ENCODE data around the gene SDK2. TPM values are rescaled to one million over a fixed set of nuclear protein-coding genes. Genes with fewer than 3 reads are reported as not detected.

The SDK2 gene
- total and polyA plus RNA-seq, 2 of the 8 experiments (the other 6 are each of a cell fraction or from before 2014, with no cell fraction given), result 3.9 to 4.1 TPM

DNA sequence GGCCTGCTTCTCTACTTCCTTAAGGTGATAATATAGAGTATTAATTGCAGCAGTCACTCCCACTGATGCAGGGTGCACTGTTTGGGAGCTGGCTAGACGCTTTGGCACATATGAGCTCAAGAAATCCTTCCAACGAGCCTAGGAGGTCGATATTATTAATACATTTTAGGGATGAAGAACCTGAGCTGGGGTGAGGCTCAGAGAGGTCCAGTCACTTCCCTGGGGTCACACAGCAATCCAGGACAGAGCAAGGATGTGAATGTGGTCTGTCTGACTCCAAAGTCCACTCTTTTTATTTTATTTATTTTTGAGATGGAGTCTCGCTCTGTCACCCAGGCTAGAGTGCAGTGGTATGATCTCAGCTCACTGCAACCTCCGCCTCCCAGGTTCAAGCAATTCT, 176.0 kb downstream of the SDK2 start:
- no peaks in the 10 kb centered on the region for H3K79me1 ChIP-seq (ENCODE audit: low read depth, low read length)
- no peak overlapping the region for H3K23ac ChIP-seq (ENCODE audit: insufficient read length)
- H3K9me3 ChIP-seq (ENCODE audit: insufficient read depth in 2 of 2, low read depth in 1 of 2, low read length in 1 of 2), result peaks cover 8 to 9% of the 10 kb centered on the region in 2 experiments; a peak in 3 of 4 replicates
- H3K36me3 ChIP-seq (ENCODE audit: control insufficient read depth in 2 of 4, insufficient read depth in 4 of 4, low read length in 3 of 4), result no peaks in the 10 kb centered on the region
- no peak overlapping the region for H3K4me3 ChIP-seq (ENCODE audit: extremely low read depth in 1 of 4, insufficient read depth in 2 of 4, low read depth in 3 of 4, low read length in 4 of 4)
- no peak overlapping the region for H2BK5ac ChIP-seq (ENCODE audit: low read depth, low read length)
- no peak overlapping the region for H2AK5ac ChIP-seq (ENCODE audit: low read depth, low read length)
- CTCF ChIA-PET (ENCODE audit: partially characterized antibody), result interaction anchor here (0.7 to 3.5 kb wide), 4 partner anchors 10 to 150 kb away, joined by 3 to 26 read pairs (median 4); no protein-coding TSS in a partner anchor
- no peak overlapping the region for H4K5ac ChIP-seq (ENCODE audit: insufficient read length, low read depth, low read length)
- no peak overlapping the region for H3K18ac ChIP-seq (ENCODE audit: extremely low read depth, low read length)
- no peak overlapping the region for H3K9ac ChIP-seq (replicated peaks in 1 of 4; ENCODE audit: extremely low read depth in 1 of 4, low read depth in 3 of 4, low read length in 3 of 4)
- H2BK20ac ChIP-seq (ENCODE audit: low read length), result no peak overlapping the region
- no peak overlapping the region for H3K56ac ChIP-seq (replicated peaks; ENCODE audit: insufficient read length, low read depth, low read length)
- H4K20me1 ChIP-seq (replicated peaks in 1 of 2; ENCODE audit: control insufficient read depth in 1 of 2, insufficient read depth in 2 of 2, low read length in 2 of 2), result no peaks in the 10 kb centered on the region
- H2BK15ac ChIP-seq (ENCODE audit: low read length), result no peak overlapping the region
- DNase-seq (ENCODE audit: low read depth in 1 of 2, low spot score in 2 of 2) (no peak), FAIRE-seq (no peak)
- H4K8ac ChIP-seq (ENCODE audit: extremely low read depth, insufficient read depth, low read length), result no peak overlapping the region
- no peak overlapping the region for H3K4ac ChIP-seq (replicated peaks; ENCODE audit: insufficient read length, low read depth, low read length)
- H2BK12ac ChIP-seq (ENCODE audit: low read depth, low read length), result no peak overlapping the region
- 0 out of 7 replicates have a peak, but pooled peaks cover 0 to 4% (median 0%) of the 10 kb centered on the region in 4 experiments for H3K4me1 ChIP-seq (replicated peaks in 1 of 4; ENCODE audit: control insufficient read depth in 3 of 4, insufficient read depth in 4 of 4, low read length in 3 of 4)
- H3K27ac ChIP-seq (ENCODE audit: low read depth, low read length), result no peak overlapping the region
- no peaks in the 10 kb centered on the region for H3K23me2 ChIP-seq (ENCODE audit: low read depth, low read length)
- WGBS, 2 experiments (ENCODE audit: extremely low coverage in 1 of 2, insufficient coverage in 1 of 2, insufficient read length in 1 of 2, insufficient replicate concordance in 2 of 2, low coverage in 1 of 2, low lambda C conversion rate in 2 of 2, missing lambda C conversion rate in 1 of 2), result 85% methylated on average over 5 of the region's 5 CpGs; no CpG with 5 or more reads in 1 of the 2 experiments
- H3K79me2 ChIP-seq (ENCODE audit: control insufficient read depth in 1 of 2, insufficient read depth in 2 of 2, low read length in 2 of 2), result no peaks in the 10 kb centered on the region
- H2AFZ ChIP-seq (ENCODE audit: low read length), result no peak overlapping the region
- no peak overlapping the region for H2BK120ac ChIP-seq (replicated peaks; ENCODE audit: low read depth, low read length)
- no peak overlapping the region for H3K14ac ChIP-seq (ENCODE audit: insufficient read length)
- H4K91ac ChIP-seq (replicated peaks; ENCODE audit: insufficient read length, low read length), result no peak overlapping the region
- no peaks in the 10 kb centered on the region for H3K27me3 ChIP-seq (replicated peaks in 1 of 4; ENCODE audit: control insufficient read depth in 3 of 4, extremely low read depth in 1 of 4, insufficient read depth in 3 of 4, low read length in 3 of 4)
- POLR2A ChIA-PET (ENCODE audit: partially characterized antibody), result interaction anchor here (0.6 kb wide), 1 partner anchor 33 kb away, joined by 5 read pairs; no protein-coding TSS in a partner anchor
- no peak overlapping the region for H3K4me2 ChIP-seq (ENCODE audit: insufficient read depth in 1 of 2, low read depth in 2 of 2, low read length in 2 of 2)
- TF ChIP-seq, protein P1, sequence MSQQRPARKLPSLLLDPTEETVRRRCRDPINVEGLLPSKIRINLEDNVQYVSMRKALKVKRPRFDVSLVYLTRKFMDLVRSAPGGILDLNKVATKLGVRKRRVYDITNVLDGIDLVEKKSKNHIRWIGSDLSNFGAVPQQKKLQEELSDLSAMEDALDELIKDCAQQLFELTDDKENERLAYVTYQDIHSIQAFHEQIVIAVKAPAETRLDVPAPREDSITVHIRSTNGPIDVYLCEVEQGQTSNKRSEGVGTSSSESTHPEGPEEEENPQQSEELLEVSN (IDR thresholded peaks at IDR 0.05), result no peak
- TF ChIP-seq FOSL1 (IDR thresholded peaks at IDR 0.05; ENCODE audit: insufficient read depth, low read depth, low read length), result no peak
- no peak for TF ChIP-seq CBX5 (IDR thresholded peaks at IDR 0.05; ENCODE audit: low read depth, low read length)
- no peak for TF ChIP-seq SRF (IDR thresholded peaks at IDR 0.05; ENCODE audit: low read depth, low read length)
- no peak for TF ChIP-seq TBP (IDR thresholded peaks at IDR 0.05; ENCODE audit: low read depth, low read length)
- TF ChIP-seq NANOG (IDR thresholded peaks at IDR 0.05; ENCODE audit: insufficient read depth, low read depth, low read length, poor library complexity, severe bottlenecking), result no peak
- no peak for TF ChIP-seq EZH2 (IDR thresholded peaks at IDR 0.05; ENCODE audit: low read depth, low read length, severe bottlenecking)
- no peak for TF ChIP-seq RNF2 (IDR thresholded peaks at IDR 0.05; ENCODE audit: borderline replicate concordance, low read depth, low read length, missing control alignments, poor library complexity, severe bottlenecking)
- TF ChIP-seq RBBP5 (IDR thresholded peaks at IDR 0.05; ENCODE audit: borderline replicate concordance, low read depth, low read length), result no peak
- no peak for TF ChIP-seq CHD1 (IDR thresholded peaks at IDR 0.05; ENCODE audit: low read depth, low read length)
- TF ChIP-seq POU5F1 (IDR thresholded peaks at IDR 0.05; ENCODE audit: low read depth, low read length), result no peak
- no peak for TF ChIP-seq TCF12 (IDR thresholded peaks at IDR 0.05; ENCODE audit: low read depth, low read length)
